ENCODE measurements around the gene PGGHG.

PGGHG gene

DNA sequence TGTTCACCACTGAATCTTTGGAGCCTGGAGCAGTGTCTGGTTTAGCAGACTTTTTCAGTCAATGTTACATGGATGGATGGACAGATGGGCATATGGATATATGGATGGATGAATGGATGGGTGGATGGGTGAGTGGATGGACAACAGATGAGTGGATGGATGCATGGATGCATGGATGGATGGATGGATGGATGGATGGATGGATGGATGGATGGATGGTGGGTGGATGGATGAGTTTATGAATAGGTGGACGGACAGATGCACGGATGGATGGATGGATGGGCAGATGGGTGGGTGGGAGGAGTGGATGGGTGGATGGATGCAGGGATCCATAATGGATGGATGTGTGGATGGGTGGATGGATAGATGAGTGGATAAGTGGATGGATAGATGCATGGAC, 33.1 kb upstream of the PGGHG start:
- TF ChIP-seq, protein P1, sequence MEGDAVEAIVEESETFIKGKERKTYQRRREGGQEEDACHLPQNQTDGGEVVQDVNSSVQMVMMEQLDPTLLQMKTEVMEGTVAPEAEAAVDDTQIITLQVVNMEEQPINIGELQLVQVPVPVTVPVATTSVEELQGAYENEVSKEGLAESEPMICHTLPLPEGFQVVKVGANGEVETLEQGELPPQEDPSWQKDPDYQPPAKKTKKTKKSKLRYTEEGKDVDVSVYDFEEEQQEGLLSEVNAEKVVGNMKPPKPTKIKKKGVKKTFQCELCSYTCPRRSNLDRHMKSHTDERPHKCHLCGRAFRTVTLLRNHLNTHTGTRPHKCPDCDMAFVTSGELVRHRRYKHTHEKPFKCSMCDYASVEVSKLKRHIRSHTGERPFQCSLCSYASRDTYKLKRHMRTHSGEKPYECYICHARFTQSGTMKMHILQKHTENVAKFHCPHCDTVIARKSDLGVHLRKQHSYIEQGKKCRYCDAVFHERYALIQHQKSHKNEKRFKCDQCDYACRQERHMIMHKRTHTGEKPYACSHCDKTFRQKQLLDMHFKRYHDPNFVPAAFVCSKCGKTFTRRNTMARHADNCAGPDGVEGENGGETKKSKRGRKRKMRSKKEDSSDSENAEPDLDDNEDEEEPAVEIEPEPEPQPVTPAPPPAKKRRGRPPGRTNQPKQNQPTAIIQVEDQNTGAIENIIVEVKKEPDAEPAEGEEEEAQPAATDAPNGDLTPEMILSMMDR (IDR thresholded peaks at IDR 0.05; ENCODE audit: low read depth, low read length) = no peak

DNA sequence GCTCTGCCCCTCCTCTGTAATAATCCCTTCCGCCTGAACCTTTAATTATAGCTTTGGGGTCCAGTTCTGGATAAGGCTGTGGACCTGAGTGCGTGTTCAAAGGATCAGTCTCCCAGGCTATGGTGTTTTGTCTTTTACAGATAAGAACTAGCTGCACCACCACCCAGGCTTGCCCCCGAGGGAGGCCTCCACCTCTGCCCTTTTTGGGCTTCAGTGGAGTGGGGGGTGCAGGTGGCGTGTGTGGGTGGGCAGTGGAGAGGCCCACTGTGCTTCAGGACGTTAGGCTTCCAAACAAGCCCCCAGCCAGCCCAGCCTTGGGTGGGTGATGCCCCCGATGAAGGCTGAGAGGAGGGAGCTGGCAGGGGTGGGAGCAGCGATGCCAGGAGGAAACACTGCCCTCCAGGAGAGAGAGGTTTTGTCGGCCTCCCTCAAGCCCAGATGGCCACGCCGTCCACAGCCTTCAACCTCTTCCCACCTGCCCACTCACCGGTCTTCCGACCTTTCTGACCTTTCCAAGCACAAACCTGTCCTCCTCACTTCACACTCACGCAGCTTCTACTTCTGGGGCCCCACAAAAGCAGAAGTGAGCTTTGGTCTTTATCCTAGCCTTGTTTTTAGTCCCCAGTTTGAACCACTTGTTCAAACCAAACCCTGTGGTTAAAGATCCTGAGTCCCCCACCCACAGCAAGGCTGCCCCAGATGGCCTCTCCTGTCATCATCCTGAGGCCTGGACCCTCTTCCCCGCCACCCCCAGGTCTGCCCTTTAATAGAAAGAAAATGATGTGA, 31.8 kb upstream of the PGGHG start:
- H3K4me3 ChIP-seq (ENCODE audit: low read depth, low read length) = no peak overlapping the region
- DNase-seq (ENCODE audit: low read depth, low spot score) = no peak
- in situ Hi-C loops (cut with HindIII; ENCODE audit: low sequenced_read_pairs) = no loop called here
- TF ChIP-seq, protein P1 (IDR thresholded peaks at IDR 0.05; ENCODE audit: low read depth, low read length) = no peak

More for the DNA sequence above, 33.1 kb upstream of the PGGHG start:
- in situ Hi-C loops (cut with HindIII; ENCODE audit: low sequenced_read_pairs) = no loop called here
- no peak overlapping the region for H3K4me3 ChIP-seq (ENCODE audit: low read depth, low read length)
- no peak for DNase-seq (ENCODE audit: low read depth, low spot score)

DNA sequence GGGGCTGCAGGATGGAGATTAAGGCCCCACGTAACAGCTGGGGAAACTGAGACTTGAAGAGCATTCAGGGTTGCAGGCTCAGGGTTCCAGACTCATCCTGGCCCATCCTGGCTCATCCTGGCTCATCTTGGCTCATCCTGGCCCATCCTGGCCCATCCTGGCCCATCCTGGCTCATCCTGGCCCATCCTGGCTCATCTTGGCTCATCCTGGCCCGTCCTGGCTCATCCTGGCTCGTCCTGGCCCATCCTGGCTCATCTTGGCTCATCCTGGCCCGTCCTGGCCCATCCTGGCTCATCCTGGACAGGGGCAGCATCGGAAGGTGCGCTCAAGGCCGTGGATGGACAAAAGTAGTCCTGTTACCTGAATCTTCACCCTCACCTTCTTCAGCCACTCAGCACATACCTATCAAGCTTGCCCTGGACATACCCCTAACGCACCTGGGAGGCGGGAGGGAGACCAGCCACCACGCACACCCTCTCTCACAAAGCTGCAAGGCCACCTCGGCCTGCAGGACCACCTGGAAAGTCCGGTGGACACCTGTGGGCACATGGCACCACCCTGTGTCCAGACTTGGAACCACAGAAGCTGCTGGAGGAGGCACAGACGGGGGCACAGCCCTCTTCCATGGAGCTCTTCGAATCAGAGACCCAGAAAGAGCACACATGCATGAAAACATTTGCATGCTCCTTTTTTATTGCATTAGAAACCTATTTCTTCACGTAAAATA, 31.0 kb upstream of the PGGHG start:
- no peak overlapping the region for H3K4me3 ChIP-seq (ENCODE audit: low read depth, low read length)
- no peak for DNase-seq (ENCODE audit: low read depth, low spot score)
- in situ Hi-C loops (cut with HindIII; ENCODE audit: low sequenced_read_pairs) = no loop called here
- TF ChIP-seq, protein P1 (IDR thresholded peaks at IDR 0.05; ENCODE audit: low read depth, low read length) = no peak

DNA sequence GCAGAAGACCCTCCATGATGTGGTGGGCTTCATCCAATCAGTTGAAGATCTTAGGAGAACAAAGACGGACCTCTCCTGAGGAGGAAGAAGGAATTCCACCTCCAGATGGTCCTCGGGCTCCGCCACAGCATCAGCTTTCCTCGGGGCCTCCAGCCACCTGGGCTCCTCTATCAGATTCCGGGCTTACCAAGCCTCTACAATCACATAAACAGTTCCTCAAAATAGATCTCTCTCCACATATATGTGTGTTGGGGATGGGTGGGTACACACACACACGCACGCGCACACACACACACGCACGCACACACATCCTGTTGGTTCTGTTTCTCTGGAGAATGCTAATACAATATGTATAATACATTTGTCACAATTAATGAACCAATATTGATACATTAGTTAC, 29.5 kb upstream of the PGGHG start:
- no peak overlapping the region for H3K4me3 ChIP-seq (ENCODE audit: low read depth, low read length)
- DNase-seq (ENCODE audit: low read depth, low spot score) = no peak
- in situ Hi-C loops (cut with HindIII; ENCODE audit: low sequenced_read_pairs) = no loop called here
- TF ChIP-seq, protein P1 (IDR thresholded peaks at IDR 0.05; ENCODE audit: low read depth, low read length) = no peak

DNA sequence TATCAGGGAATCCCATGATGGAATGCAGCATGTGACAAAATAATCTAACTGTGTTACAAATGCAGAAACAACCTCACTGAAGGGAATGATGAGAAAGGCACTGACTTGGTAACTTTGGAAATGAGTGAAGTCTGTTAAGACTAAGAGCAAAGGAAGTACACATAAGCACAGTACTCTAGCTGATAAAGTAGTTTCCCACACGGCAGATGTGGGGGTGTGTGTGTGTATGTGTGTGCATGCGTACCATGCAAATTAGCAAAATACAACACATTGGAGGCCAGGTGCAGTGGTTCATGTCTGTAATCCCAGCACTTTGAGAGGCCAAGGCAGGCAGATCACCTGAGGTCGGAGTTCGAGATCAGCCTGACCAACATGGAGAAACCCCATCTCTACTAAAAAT, 27.3 kb upstream of the PGGHG start:
- in situ Hi-C loops (cut with HindIII; ENCODE audit: low sequenced_read_pairs) = no loop called here
- no peak for DNase-seq (ENCODE audit: low read depth, low spot score)
- no peak overlapping the region for H3K4me3 ChIP-seq (ENCODE audit: low read depth, low read length)
- TF ChIP-seq, protein P1 (IDR thresholded peaks at IDR 0.05; ENCODE audit: low read depth, low read length) = no peak

GRCh38 chr11:266676-267439, 22.1 kb upstream of the PGGHG start:
- in situ Hi-C loops (cut with HindIII; ENCODE audit: low sequenced_read_pairs) = no loop called here
- H3K4me3 ChIP-seq (ENCODE audit: low read depth, low read length) = no peak overlapping the region
- DNase-seq (ENCODE audit: low read depth, low spot score) = no peak
- TF ChIP-seq, protein P1 (IDR thresholded peaks at IDR 0.05; ENCODE audit: low read depth, low read length) = no peak
